OCI-M2 (cell line): ENCODE measurements around the gene PTPRC.

Experiments
- DNase-seq: peaks from one replicate; lab custom pipeline; 2025; ENCODE audit not compliant: unreplicated experiment; lab: John Stamatoyannopoulos, UW

The PTPRC gene

DNA sequence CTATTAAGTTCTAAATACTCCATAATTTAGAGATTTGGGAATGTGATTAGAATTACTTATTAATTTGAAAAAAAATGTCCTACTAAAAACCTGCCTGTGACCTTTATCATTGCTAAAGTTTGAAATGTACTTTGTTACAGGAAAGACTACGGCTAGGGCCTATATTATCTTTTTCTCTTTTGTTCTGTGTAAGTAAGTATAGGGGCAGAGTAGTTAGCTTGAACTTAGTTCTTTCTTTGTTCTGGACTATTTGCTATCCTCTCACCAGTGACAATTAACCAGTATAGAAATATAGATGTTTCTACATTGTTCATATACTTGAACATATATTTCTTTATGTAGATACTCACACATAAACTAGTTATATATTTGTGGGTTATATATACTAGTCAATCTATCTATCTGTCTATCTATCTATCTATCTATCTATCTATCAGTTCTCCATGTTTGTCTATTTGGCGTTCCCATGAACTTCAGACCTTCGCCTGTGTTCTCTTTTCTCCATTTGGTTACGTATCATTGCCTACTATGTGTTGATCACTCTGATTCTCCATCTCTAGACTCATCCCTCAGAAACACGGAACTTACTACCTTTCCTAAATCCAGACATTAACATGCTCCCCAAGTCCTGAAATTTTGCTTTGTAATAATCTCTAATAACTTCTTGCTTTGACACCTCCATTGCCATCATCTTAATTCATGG, 3.3 kb downstream of the PTPRC start:
- DNase-seq: no peak

DNA sequence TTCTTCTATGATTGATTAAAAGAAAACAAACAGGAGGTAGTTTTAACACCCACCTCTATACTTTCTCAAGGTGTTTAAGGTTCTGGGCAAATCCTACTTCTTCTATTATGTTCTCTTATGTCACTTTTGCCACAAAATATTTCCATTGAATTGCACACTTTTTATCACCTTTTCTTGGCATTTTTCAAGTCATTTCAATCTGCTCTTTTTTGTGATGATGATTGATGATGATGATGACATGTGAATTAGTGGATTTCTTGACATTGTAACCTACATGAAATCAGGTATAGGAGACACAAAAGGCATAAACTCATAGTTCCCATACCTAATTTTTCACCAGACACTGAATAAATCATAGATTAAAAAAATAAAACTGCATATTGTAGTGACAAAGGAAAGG, 4.1 kb downstream of the PTPRC start:
- DNase-seq: no peak

DNA sequence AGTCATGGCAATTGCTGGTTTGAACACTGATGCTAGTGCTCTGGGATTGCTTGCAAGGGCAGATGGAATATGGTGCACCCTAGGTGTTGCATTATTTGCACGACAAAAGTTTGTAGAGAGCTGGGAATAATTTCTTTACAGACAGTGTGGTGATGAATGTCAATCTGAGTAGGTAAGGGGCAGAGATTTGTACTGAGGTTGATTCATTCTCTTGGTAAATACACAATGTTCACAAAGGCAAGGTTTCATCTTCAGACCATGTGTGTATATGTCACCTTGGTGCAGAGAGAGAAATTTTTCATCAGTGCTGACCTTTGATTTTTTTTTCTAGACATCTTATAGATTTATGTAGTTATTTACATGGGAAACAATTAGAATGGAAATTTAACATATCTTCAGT, 5.0 kb downstream of the PTPRC start:
- no peak for DNase-seq

DNA sequence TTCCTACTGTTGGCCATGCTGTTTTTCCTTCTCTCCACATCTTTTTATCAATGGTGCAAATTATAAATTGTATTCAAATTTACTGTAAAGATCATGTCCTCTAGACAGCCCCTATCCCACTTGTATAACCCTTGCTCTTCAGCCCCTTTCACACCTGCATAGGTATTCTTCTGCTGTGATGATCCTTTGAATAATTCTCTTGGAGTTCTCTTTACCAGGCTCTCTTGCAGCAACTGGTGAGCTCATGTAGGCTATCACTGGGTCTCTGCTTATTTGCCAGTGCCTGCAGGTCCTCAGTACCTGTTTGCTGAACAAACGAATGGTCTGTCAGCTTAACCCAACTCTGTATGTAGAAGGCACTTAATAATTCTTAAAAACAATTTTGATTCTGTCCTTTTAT, 8.2 kb downstream of the PTPRC start:
- DNase-seq: no peak

DNA sequence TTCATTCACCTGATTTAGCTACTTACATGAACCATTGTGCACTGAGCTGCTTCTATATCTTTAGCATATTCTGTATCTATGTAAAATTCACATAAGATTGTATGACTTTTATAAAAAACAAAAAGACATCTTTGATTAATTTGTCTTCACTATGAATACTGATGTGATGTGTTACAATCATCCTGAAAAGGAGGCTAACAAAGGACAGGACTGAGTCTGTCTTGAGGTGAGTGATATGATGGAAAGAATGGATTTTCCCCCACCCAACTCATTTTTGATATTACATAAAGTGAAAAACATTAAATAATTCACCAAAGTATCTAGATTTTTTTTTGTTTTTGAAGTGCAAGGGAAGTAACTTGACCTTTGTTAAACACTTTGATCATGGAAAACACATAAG, 9.8 kb downstream of the PTPRC start:
- no peak for DNase-seq

DNA sequence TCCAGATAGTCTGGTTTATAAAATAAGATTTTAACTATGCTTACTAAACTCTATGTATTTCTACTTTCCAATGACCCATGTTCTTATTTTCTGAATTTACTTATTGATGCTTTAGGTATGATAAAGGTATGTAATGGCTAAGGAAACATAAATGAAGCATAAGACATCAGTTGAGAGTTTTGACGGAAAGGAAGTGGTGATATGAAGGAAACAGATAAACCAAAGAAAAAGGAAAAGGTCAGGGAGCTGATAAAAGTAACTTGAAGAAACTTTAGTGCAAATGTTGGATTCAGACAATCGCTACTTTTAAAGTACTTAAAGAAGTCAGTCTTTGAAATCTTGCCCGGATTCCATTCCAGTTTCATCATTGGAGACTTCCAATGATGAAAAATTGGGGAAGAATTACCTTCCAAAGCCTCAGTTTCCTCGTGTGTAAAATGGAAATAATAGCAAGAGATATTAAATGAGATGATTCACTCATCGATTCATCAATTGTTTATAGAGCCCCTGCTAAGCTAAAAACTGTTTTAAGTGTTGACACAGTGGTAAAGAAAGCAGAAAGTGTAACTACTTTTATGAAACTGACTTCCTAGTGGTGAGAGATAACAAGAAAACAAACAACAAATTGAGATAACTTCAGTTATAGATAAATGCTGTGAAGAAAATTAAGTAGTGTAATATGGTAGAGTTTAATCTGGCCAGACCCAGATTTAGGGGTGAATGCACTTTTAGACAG, 10.6 kb downstream of the PTPRC start:
- no peak for DNase-seq

DNA sequence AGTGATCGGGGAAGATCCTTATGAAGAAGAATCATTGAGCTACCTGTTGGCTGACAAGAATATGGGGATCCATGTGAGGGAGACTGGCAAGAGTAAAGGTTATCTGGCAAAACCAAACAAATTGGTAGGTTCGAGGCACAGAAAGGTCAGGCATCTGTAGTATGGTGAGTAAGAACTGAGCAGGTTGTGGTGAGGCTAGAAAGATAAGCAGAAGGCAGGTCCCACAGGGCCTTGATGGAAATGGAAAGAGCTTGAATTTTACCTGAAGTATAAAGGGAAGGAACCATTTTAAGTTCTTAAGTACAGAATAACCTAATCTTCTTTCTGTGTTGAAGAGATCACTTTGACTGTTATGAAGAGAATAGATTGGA, 11.1 kb downstream of the PTPRC start:
- no peak for DNase-seq

DNA sequence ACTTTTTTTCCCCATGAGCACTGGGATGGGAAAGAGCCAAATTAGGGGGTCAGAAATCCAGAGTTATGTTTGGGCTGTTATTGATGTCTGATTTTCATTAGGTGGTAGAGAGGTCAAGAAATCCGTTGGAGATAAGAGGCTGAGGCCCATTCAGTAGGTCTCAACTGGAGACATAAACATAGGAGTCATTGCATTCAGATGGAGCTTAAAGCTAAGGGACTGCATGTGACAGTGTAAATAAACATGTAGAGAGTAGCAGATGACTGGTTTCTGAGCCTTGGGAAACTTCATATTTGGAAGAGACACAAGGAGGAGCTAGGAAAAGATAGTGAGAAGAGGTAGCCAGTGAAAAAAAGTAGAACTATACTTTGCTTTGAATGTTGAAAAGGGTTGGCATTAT, 11.7 kb downstream of the PTPRC start:
- no peak for DNase-seq

DNA sequence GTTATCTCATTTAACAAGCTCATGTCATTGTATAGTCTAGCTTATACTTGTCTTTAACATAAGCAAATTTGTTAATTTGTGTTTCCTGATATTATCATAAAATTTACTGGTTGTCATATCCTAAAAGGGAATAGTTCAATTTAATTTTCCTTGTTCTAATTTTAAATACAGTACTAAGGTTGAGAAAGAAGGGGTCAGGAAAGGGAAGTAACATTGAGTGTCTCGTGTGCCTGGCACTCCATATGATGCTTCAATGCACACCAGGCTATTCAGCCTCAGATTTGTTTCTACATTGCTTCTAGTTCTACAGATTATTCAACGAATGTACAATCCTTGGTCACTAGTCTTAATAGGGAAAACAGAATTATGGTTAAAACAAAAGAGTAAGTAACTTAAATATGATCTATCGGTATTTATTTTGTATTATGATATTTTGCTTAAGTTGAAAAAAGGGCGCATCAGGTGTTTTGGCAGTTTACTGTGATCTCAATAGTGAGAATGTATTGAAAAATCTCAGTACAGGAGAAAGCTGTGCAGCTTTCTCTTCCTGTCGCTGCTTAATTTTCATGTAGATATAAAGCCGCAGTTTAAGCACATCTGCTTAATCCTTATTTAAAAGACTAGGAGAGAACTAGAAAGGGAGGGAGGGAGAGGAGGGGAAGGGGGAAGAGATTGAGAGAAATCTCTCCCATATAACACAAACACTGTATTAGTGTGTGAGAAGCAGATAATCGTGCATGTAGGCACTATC, 13.0 kb downstream of the PTPRC start:
- no peak for DNase-seq

DNA sequence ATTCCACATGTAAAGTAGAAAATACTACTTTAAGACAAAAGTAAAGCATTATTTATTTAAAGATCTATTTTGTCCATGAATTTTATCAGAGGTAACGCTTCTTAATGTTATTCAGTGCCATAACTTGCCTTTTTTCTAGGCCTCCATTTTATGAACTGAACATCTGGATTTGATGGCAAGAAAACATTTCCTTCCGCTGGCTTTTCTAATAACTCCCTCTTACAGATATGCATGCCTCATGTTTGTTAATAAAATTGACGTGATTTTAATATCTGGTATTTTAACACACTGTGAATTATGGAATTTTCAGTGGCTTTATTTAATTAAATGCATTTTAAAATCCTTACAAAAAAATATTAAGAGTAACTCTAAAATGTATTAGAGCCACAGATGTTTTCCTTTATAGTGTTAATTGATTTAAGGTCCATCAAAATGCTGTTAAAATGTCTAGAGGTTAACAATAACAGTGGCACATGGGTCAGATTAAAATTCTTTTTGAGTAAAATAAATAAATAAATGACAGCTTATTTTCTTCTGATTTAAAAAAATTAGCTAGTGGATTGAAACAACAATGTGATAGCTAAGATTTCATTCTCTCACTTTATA, 15.1 kb downstream of the PTPRC start:
- DNase-seq: no peak

DNA sequence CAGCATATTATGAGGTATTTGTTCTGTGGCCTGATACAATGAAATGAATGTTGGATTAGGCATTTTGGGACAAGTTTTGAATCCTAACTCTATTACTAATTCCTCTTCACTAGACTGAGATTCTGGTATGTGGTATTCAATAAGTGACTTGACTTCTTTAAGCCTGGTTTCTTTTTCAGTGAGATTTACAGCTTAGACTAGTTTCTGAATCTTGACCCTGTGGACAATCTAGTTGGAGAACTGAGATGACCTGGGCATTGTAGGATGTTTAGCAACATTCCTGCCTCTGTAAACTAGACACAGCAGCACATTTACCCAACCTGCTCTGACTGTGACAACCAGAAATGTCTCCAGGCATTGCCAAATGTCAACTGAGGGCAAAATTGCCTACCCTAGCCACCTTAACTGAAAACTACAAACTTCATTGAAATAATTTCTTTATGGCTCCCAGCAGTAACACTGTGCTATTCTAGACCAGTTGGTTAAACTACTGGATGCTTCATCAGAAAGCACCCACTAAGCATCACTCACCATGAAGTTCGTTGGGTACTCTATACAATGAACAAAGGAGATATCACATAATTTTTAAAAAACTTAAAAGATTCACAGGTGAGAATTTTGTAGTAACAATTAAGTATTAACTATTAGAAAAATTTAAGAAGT, 16.8 kb downstream of the PTPRC start:
- no peak for DNase-seq

DNA sequence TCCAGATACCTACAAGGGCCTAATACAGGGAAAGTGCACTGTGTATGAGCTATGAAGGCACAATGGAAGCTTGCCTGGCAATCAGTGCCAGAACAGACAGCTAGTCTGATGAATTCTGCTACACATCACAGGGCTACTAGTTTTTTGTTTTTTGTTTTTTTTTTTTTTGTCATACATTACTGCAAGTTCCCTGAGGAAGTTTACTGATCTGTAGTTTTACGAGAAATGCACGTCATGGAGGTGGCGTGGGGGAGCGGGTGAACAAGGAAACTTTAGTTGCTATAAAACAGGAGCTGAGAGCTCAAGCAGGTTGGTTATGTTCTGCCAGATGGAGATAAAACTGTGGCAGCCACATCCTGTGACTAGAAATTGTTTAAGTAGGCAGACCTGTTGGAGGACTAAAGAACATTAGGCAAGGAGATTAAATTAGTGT, 17.7 kb downstream of the PTPRC start:
- DNase-seq: no peak

DNA sequence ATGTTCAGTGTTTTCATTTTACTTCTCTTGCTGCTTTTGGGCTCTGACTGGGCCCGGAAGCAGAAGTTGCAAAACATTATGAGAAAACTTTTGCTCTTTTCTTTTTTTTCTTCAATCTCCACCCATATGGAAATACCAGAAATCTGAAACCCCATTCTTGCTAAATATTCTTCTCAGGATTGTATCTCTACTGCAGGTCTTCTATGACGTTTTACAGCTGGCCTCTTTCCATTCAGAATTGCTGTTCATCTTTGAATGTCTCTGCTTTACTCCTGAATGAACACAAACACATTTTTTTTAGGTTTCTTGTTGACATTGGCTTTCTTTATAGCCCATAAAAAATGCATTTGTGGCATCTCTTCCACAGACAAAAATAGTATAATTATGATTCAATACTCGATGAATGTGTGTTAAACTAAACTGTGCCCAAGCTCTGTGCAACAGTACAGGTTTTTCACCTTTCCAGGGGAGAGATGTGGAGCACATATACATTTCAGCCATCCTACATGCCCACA, 18.8 kb downstream of the PTPRC start:
- DNase-seq: no peak

DNA sequence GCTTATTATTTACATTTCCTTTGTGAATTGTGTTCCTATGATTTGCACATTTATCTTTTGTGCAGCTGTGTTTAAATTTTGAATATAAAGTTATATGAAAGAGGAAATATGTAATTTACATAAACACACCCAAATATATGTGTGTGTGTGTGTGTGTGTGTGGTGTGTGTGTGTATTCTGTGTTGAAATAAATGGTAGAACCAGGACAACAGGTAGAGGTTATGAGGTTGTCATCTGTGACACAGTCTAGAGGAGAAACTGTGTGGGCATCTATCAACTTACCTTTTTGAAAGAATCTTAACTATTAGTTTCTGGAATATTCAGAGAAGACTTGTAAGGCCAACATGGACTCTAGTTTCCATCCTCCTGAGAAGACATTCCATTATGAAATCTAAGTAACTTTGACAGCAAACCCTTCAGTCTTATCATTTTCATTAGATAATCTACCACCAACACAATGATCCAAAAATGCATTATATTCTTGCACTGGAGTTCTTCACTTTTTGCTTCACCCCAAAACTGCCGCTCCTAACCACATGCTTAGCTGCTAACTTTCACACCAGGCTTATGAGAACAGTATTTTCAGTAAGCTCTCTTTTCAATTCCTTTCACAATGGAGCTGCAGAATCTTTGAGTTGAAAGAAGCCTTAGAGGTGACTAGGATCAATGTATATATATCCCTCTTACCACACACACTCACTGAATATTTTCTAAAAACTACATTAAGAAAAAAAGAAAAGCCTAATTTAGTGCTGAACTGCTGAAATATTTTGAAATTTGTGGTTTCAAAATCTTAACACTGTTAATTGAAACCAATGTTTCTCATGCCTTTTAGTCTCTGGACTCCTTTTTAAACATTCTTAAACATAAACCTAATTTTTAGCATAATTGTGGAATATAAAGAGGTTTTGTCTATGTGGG, 21.8 kb downstream of the PTPRC start:
- no peak for DNase-seq

DNA sequence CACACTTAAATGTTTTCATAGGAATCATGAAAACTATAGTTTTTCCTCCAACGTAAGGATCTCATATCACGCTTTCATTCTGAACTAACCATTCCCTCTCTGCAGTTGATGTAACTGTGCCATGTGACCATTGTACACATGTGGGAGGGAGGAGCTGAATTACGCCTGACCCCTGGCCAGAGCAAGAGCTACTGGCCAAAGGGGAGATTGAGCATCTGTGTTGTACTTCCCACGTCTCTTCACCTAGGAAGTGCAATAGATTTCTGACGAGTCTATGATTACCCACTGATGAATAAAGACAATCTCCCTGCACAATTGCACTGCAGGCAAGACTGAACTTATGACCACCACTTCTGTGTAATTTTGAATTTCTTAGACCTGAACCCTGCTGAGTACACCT, 24.0 kb downstream of the PTPRC start:
- no peak for DNase-seq

DNA sequence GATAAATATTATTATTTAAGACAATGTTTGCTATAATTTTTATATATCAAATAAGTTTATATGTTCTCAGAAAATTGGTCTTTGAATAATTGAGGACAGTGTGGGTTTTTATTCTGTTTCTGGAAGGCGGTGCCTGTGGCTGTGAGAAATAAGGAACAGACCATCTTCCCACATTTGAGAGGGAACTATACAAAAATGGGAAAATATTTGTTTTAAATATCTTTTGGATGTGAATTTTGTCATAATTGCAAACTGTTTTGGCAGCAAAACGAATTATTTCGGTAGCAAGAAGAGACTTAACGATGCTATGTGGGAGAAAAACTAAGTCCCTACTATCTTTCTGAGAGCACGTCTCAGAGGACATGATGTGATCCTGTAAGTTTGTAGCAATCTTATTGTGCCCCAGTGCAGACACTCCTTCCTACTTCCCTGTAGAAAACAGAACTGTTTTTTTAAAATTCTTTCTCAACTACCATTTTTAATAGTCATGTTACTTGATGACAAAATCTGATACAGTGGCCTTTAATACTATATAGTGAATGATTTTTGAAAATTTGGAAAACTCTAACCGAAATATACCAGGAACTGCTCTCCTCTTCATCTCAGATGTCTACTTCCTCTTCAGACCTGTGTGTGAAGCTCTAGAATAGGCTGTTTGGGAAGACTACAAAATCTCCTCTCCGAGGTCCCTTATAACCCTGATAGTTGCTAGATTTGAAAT, 25.4 kb downstream of the PTPRC start:
- DNase-seq: no peak

DNA sequence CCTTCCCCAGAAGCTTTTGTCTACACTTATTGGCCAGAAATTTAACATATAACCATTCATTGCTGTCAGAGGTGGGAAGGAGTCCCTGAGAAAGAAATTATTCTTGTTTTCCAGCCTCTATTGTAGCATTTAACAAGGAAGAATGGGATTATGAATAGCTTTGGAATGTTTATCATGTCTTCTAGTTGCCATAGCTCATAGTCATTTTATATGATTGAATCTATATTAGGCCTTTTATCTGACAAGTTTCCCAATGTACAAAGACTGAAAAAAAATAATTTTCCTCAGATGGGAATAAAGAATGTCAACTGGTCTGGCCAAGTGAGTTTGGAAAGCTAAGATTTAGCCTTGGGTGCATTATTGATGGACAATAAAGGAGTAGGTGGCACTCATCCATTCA, 28.3 kb downstream of the PTPRC start:
- DNase-seq: no peak

DNA sequence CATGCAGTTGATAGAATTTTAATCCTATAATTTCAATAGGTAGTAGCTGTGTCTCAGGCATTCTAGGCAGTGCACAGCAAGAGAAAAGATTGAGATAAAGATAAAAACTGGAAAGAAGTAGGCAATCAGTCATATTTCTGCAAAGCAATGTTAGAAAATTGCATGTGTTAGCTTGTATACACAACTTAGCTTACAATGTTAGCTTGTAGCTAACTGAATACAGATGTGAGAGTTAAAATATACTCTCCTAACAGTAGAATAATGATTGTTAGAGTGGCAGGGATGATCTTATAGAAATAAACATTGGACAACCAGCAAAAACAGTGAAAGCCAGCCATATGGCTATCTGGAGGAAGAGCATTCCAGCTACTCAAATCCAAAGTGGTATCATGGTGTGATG, 29.0 kb downstream of the PTPRC start:
- DNase-seq: no peak

DNA sequence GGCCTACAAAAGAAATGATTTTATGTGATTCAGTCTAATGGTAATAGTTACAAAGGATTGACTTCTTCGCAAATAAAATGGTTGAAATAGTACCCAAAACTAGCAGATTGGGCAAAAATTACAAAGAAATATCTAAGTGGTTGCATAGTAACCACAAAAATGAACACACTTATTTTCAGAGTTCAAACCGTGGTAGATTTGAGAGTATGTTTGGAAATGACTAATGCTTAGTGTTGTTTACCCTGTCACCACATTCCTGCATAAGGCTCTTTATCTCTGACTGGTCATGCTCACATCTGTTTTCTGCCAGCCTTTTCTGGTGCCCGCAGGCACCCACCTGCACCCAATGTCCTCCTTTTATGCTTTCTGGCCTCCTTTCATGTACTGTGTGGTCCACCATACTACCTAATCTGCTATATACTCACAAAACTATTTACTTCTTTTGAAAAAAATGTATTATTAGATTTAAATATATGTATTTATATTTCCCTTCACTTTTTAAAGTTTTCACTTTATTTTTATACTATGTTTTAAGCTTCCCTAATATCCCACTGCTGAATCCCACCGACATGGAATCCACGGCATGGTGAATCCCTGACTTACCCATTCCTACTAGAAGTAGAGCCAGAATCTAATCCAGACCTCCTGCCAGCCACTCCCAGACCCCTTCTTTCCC, 30.3 kb downstream of the PTPRC start:
- no peak for DNase-seq
